COLO668 (cell line): Measurements from ENCODE around the gene RBBP5.

Experiments used
- DNase-seq: peaks from one replicate; lab custom pipeline; 2025; ENCODE audit not compliant: unreplicated experiment; lab: John Stamatoyannopoulos, UW

Gene RBBP5

DNA sequence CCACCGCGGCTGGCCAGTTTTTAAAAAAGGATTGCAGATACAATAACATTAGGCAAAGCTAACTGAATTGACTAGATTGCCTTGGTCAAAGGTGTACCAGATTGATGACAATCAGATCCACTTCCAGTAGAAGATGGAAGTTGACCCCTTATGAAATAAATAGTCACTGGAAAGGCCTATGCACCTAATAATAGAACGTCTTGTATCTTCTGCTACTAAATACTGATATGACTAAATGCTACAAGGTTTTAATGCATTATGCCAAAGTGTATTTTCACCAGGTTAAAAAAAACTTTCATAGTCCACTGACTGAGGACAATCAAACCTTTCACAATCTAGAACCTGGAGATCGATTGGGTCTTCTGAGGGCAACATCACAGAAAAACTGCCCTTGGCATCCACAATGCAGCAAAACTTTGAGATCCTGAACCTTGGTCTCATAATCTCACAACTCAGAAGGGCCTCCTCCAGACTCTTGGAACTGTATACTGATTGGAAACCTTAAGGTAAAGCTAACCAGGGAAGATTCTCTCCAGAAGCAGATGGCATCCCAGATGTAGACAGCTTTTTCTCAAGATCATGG lies 7.8 kb upstream of the RBBP5 start:
- no peak for DNase-seq

DNA sequence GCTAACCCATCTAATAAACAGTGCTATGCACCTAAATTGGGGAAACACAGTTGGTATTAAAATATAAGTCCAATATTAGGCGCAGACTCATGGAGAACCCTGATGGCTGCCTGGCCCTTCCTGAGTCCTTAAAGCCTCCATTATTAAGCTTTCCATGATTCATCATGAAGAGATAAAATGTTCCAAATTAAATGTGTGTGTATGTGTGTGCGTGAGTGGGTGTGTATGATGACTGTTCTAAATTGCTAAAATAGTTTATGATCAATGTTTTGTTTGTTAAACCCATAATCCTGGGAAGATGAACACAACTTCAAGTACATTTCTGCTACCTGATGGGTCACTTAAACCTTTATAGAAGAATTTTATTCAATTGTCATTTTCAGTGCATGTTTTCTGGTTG lies 6.3 kb upstream of the RBBP5 start:
- no peak for DNase-seq

- DNase-seq, result no peak
Observed at GRCh38 chr1:205127646-205128045, 5.9 kb upstream of the RBBP5 start.

GRCh38 chr1:205124726-205125125 lies 2.9 kb upstream of the RBBP5 start:
- no peak for DNase-seq

GRCh38 chr1:205122489-205122882 lies 708 bp upstream of the RBBP5 start:
- no peak for DNase-seq

- DNase-seq, result no peak
Observed at GRCh38 chr1:205118752-205119151, 3.0 kb downstream of the RBBP5 start.

DNA sequence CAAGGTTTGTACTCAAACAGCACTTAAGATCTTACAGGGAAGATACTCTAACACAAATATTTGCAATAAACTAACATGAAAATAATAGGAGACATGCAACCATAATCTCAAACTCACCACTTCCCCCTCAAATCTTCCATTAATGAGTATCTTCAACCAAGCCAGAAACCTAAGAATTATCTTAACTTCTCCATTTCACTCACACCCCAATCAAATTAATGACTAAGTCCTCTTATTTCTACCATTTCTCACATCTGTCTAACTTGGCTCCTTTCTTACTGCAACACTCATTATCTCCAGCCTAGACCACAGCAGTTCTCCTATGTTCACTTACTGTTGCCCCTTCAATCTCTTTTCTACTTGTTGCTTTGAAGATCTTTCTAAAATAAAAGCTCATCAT lies 10.4 kb downstream of the RBBP5 start:
- DNase-seq, result no peak

DNA sequence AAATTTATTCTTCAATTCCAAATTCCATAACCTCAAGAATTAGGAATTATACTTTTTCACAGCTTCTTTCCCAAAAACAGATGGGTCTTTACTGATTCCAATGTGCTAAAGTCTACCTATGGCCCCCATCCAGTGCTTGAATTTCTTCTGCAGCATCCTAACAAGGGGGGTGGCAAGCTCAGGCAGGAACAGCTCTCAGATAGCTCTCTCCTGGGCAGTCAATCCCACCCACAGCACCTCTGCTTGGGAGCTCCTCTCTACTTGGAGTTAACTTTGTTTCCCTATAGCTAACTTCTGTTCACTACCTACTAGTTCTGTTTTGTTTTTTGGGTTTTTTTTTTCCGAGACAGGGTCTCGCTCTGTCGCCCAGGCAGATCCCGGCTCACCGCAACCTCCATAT lies 12.1 kb downstream of the RBBP5 start:
- DNase-seq, result no peak

DNA sequence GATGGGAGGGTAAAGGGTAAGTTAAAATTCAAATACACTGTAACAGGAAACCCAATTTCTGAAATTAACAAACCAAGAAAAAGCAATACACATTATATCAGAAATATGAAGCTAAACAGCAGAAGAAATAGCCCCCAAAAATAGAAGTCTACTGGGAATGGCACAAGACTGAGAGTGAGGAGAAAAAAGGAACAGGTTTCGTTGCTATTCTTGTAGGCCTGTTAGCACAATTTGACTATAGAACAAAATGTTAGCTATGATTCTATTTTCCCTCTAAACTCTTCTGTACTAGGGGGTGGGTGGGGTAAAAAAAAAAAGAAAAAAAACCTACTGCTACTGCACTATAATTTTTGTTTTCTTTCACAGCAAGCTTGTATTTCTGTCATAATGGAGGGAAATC lies 12.5 kb downstream of the RBBP5 start:
- DNase-seq, result no peak

DNA sequence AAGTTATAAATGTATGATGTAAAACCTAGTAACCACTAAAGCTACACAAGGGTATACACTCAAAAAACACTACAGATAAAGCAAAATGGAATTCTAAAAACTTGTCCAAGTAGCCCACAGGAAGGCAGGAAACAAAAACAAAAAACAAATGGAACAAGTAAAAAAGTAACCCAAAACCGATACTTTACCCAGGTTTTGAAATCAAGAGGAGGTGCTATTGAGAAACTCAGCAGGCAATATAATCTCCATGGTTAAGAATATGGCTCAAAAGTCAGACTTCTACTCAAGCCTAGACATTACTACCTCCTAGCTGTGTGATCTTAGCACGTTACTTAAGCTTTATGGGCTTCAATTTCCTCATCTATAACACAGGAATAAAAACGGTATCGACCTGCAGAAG lies 13.3 kb downstream of the RBBP5 start:
- no peak for DNase-seq

DNA sequence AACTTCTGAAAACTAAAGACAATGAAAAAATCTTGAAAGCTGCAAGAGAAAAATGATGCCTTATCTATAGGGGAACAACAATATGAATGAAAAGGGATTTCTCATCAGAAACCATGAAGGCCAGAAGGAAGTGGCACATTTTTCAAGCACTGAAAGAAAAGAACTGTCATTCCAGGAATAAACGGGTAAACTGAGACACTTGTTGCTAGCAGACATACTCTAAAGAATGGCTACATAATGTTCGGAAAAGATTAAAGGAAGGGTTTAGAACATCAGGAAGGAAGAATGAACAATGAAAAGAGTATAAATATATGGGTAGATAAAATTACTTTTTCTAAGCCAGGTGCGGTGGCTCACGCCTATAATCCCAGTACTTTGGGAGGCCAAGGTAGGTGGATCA lies 14.5 kb downstream of the RBBP5 start:
- DNase-seq, result no peak

DNA sequence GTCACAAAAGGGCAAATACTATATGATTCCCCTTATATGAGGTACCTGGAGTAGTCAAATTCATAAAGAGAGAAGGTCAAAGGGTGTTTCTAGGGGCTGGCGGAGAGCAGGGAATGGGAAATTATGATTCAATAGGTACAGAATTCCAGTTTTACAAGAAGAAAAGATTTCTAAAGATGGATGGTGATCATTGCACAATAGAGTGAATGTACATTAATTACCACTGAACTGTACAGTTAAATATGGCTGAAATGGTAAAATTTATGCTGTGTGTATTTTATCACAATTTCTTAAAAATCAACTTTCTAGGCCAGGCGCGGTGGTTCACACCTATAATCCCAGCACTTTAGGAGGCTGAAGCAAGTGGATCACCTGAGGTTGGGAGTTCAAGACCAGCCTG lies 19.4 kb downstream of the RBBP5 start:
- DNase-seq, result no peak

DNA sequence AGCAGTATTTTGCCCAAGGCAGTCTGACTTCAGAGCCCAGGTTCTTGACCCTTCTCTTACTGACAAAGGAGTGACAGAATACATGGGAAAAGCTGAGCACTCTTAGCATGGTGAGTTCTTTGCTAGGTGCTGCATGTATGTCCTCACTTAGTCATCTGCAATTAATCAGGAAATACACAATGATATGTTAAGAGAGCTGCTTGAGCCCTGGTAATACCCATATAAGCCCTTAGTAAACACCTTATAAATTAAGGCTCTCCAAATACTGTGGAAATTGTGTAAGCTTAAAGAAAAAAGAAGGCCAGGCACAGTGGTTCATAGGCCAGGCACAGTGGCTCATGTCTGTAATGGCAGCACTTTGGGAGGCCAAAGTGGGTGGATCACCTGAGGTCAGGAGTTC lies 23.5 kb downstream of the RBBP5 start:
- DNase-seq, result no peak

GRCh38 chr1:205095422-205095821 lies 26.4 kb downstream of the RBBP5 start:
- no peak for DNase-seq

GRCh38 chr1:205091043-205091740 lies 30.6 kb downstream of the RBBP5 start:
- DNase-seq, result no peak

- no peak for DNase-seq
Observed at GRCh38 chr1:205088341-205088740, 33.4 kb downstream of the RBBP5 start.

- DNase-seq, result no peak
Observed at GRCh38 chr1:205084360-205084759, 37.4 kb downstream of the RBBP5 start, which contains the start of gene TMEM81. Gene TMEM81 (minus strand): TSS chr1:205084460. CDS start chr1:205084320, 140 bp downstream.

DNA sequence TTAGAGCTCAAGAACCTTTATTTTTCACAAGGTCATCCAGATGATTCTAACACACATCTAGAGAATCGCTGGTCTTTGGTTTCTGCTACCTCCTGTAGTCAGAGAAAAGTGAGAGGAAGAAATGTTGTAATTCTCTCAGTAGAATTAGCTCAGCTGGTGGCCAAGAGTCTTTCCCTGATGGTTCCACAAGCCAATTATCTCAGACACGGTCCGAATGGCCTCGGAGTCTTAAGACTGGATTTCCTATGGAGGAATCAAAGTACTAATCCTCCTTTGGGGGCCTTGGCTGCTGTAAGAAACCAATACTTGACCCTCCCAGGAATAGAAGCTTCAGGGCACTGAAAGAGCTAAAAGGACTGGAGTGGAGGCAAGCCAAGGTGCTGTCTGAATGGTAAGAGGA lies 39.3 kb downstream of the RBBP5 start:
- no peak for DNase-seq

GRCh38 chr1:205077934-205078311 lies 43.9 kb downstream of the RBBP5 start:
- no peak for DNase-seq

DNA sequence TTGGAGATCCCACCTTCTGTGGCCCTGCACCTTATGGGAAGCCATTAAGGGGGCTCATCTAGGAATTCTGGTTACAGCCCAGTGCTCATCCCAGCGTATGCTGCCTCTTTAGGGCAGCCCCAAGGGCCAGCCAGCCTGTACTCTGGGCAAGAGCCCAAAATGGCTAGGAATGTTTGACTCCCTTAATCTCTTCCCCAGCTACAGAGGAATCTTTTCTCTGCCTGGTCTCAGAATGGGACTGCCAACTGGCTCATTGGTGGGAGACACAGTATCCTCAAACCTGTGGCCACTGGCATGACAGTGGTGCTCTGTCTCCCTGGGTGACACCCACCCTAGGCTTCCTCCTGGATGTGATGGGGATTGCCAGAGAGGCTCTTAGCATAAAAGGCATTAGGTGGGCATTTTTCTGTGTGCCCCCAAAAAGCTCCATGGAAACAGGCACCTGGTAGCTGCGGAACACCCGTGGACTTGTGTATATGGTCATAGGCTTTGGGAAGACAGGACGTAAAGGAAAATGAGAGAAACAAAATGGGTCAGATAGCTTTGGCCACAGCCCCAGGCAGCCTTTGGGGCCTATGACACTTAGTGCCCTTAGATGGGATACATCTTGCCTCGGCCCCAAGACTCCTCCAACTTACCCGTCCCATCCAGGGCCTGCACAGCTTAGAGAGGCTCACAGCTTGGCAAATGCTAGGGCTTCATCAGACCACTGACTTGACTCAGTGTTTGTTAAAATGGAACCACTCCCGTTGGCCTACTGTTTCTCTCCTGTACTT lies 44.4 kb downstream of the RBBP5 start:
- no peak for DNase-seq

GRCh38 chr1:205076245-205076761 lies 45.5 kb downstream of the RBBP5 start:
- DNase-seq, result no peak

DNA sequence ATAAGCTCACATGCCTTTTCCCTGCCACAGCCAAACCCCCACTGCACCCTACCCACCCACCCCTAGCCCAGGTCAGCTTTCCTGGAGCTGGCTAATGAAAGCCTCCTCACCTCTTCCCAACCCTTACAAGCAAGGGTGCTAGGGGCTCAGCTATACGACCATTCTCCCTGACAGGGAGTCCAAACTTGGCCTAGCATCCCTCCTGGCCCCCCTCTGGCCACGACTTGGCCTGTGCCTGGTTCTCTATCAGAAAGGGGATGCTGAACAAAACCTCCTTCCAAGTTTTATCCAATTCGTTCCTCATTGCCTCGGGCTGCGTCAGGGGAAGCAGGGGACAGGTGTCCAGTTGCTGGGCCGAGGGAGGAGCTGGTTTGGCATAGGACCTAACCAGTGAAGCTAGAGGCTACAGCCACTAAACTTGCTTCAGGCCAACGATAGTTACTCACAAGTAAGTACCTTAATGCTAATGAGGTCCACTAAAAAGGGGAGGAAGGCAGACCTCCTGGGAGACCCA lies 46.1 kb downstream of the RBBP5 start:
- DNase-seq, result no peak
